Omental fat pad (tissue), 4 donors: ENCODE results near the gene ETV3L. TPM values are rescaled to one million over a fixed set of nuclear protein-coding genes. Genes with fewer than 3 reads are reported as not detected.
A peak's percentile ranks its signal among the peaks of the same experiment; 100 is the strongest.
"Not testable (repeated sequence)": the region's sequence is repeated elsewhere in the genome, so short reads cannot be mapped to it uniquely, and the experiment has no call there.

Source experiments
- ATAC-seq: fragments of 150-250 bp; one replicate; pipeline ENCODE4 v1.9.1; 2016; ENCODE audit warnings: mild to moderate bottlenecking, moderate library complexity; ENCODE audit not compliant: low FRiP score
- DNase-seq: peaks from one replicate; pipeline ENCODE4 v3.0.0-alpha.2; 2019; ENCODE audit warnings: low spot score
- total RNA-seq, 4 donors: library from RNA; depleted of rRNA; stranded (reverse); fragments of >200 nt; gene quantifications; one replicate each; pipeline ENCODE4 v1.1.0, GENCODE V29; 2016
- TF ChIP-seq, protein P1 (sequence below), 3 donors: fragments of 450-650 bp; IDR thresholded peaks; one replicate each; pipeline ENCODE4 v1.5.1; 2016 to 2017; ENCODE audit warnings: antibody characterized with exemption in 3 of 3, mild to moderate bottlenecking in 3 of 3, moderate library complexity in 2 of 3

The ETV3L gene
- total RNA-seq, 4 donors from 2014 or later: not detected

DNA sequence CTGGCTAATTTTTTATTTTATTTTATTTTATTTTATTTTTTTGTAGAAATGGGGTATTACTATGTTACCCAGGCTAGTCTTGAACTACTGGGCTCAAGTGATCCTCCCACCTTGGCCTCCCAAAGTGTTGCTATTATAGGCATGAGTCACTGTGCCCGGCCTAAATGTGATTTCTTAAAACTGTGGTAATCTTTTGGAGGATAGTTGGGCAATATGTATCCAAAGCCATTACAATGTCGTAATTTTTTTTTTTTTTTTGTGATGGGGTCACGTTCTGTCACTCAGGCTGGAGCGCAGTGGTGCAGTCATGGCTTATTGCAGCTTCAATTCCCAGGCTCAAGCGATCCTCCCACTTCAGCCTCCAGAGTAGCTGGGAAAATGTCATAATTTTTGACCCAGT, 14.2 kb downstream of the ETV3L start:
- TF ChIP-seq, protein P1, sequence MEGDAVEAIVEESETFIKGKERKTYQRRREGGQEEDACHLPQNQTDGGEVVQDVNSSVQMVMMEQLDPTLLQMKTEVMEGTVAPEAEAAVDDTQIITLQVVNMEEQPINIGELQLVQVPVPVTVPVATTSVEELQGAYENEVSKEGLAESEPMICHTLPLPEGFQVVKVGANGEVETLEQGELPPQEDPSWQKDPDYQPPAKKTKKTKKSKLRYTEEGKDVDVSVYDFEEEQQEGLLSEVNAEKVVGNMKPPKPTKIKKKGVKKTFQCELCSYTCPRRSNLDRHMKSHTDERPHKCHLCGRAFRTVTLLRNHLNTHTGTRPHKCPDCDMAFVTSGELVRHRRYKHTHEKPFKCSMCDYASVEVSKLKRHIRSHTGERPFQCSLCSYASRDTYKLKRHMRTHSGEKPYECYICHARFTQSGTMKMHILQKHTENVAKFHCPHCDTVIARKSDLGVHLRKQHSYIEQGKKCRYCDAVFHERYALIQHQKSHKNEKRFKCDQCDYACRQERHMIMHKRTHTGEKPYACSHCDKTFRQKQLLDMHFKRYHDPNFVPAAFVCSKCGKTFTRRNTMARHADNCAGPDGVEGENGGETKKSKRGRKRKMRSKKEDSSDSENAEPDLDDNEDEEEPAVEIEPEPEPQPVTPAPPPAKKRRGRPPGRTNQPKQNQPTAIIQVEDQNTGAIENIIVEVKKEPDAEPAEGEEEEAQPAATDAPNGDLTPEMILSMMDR (IDR thresholded peaks at IDR 0.05): no peak
- DNase-seq: no peak
- no peak for ATAC-seq

DNA sequence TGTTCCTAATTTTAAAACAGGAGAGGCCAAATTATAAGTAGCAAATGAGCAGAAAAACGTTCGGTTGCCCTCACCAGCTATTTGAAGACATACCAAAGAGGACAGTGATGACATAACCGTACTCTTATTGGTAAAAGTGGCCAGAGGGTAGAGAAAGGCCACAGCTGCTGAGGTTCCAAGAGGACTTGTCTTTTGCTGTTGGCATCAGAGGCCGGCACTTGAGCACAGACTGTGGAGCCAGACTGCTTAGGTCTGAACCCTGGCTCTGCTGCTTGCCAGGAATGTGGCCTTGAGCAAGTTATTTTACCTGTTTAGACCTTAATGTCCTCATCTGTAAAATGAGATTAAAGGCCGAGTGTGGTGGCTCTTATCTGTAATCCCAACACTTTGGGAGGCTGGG, 14.9 kb downstream of the ETV3L start:
- ATAC-seq (no peak), DNase-seq (no peak)
- TF ChIP-seq, protein P1 (IDR thresholded peaks at IDR 0.05): no peak

DNA sequence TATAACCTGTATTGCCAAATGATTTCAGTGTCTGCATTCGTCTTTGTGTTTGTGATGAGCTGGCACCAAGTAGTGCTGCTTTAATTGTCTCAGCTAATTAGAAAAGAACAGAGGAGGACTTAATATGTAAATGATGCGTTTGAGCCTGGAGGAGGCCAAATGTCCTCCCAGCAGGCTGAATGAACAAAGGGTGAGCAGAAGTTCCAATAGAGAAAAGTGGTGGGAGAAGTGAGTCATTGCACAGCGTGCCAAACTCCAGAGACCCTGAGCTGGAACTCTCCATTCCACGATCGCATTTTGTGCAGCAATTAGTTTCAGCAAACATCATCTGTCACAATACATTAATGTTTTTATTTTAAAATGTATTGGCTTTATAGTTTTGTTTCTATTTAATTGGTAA, 17.9 kb downstream of the ETV3L start:
- TF ChIP-seq, protein P1 (IDR thresholded peaks at IDR 0.05): no peak
- ATAC-seq (no peak), DNase-seq (no peak)

DNA sequence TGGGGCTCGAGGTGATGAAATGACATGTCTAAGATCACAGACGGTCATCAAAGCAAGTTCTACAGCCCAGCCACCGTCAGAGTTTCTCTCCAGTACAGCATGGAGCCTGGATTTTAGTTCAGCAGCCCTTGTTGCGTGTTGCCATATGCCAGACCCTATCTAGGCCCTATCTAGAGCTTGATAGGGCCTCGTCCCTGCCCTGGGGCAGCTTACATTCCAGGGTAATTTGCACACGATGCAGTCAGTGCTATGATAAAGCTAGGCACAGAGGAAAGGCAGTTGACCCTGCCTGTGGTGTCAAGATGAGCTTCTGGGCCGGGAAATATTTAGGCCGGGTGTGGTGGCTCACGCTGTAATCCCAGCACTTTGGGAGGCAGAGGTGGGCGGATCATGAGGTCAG, 18.9 kb downstream of the ETV3L start:
- DNase-seq (no peak), ATAC-seq (no peak)
- TF ChIP-seq, protein P1 (IDR thresholded peaks at IDR 0.05): no peak

DNA sequence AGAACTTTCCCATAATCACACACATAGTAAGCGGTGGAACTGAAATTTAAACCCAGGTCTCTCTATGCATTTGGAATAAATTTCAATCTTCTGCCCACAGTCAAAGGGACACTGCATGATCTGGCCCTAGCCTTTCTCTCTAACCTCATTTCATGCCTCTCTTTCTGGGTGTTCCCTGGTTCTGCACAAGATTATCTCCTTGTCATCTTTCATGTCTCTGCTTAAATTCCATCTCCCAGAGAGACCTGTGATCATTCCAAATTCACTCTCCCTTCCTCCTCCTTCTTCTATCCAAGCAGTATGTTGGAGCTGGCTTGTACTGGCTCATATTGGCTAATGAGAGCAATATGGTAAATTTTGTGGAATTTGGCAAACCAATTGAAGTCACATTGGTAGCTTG, 22.2 kb downstream of the ETV3L start:
- ATAC-seq (no peak), DNase-seq (no peak)

DNA sequence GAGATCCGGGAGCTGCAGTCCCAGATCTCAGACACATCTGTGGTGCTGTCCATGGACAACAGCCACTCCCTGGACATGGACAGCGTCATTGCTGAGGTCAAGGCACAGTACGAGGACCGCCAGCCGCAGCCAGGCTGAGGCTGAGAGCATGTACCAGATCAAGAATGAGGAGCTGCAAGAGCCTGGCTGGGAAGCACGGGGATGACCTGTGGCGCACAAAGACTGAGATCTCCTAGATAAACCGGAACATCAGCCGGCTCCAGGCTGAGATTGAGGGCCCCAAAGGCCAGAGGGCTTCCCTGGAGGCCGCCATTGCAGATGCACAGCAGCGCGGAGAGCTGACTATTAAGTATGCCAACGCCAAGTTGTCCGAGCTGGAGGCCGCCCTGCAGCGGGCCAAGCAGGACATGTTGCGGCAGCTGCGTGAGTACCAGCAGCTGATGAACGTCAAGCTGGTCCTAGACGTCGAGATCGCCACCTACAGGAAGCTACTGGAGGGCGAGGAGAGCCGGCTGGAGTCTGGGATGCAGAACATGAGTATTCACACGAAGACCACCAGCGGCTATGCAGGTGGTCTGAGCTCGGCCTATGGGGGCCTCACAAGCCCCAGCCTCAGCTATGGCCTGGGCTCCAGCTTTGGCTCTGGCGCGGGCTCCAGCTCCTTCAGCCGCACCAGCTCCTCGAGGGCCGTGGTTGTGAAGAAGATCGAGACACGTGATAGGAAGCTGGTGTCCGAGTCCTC, 25.5 kb downstream of the ETV3L start:
- DNase-seq: peak; percentile 47
- no peak for ATAC-seq
- TF ChIP-seq, protein P1 (IDR thresholded peaks at IDR 0.05): no peak

More for the DNA sequence above, 22.2 kb downstream of the ETV3L start:
- TF ChIP-seq, protein P1 (IDR thresholded peaks at IDR 0.05): no peak

DNA sequence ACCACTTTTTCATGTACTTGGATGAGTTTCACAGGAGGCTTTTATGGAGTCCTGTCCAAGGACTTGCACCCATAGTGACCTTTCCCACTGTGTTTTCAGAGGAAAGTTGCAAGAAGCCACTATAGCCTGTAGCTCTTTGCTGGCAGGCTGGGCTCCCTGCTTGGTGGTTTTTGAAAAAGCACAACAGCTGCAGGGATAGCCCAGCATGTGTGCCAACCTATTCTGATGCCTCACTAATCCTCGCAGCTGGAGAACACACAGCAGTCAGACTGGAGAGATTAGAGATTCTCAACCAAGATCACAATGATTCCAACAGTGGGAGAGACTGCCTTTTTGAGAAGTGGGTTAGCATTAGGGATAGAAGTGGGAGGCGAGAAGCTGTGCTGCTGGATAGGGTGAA, 30.0 kb downstream of the ETV3L start:
- TF ChIP-seq, protein P1 (IDR thresholded peaks at IDR 0.05): no peak
- DNase-seq (no peak), ATAC-seq (no peak)

DNA sequence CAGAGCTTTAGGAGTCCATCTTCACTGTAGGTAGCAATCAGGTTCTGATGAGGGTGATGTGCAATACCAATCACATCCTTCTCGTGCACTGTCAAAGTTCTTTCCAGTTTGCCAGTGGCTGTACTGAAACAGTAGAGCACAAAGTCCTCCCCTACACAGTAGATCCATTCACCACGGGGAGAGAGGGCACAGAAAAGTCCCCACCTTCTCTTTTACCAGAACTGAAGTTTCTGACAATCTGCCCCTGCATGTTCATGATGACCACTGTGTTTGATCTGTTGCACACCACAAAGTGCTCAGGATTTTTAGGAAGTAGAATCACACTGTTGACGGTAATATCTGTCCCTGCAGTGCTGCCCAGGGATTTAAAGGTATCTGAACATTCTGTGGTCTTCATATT, 40.4 kb downstream of the ETV3L start:
- DNase-seq, ATAC-seq: not testable (repeated sequence)
